ENCODE measurements around the gene FAM3B.

- no peak for TF ChIP-seq CTCF (IDR thresholded peaks at IDR 0.05; ENCODE audit: insufficient read depth, low read length)
- no peak for TF ChIP-seq SPI1 (IDR thresholded peaks at IDR 0.05; ENCODE audit: borderline replicate concordance, low read depth)
These were observed 47.0 kb downstream of the FAM3B start for GRCh38 chr21:41363370-41364270.
